Duodenal mucosa (tissue), 2 donors: ENCODE data around the gene TSKU.
A peak's percentile ranks its signal among the peaks of the same experiment; 100 is the strongest.

Experiments
- H3K27ac ChIP-seq: one replicate; pipeline ENCODE4 v1.7.0; 2013; ENCODE audit warnings: low read depth, low read length
- H3K27me3 ChIP-seq, 2 donors: one replicate each; pipeline ENCODE4 v1.7.0; 2013; ENCODE audit warnings: low read length in 2 of 2, control low read depth in 1 of 2; ENCODE audit not compliant: insufficient read depth in 2 of 2, control insufficient read depth in 1 of 2
- H3K36me3 ChIP-seq, 2 donors: one replicate each; pipeline ENCODE4 v1.7.0; 2013; ENCODE audit warnings: low read length in 2 of 2, control low read depth in 1 of 2; ENCODE audit not compliant: insufficient read depth in 2 of 2, control insufficient read depth in 1 of 2
- H3K4me1 ChIP-seq, 2 donors: one replicate each; pipeline ENCODE4 v1.7.0; 2013; ENCODE audit warnings: low read length in 2 of 2, control low read depth in 1 of 2; ENCODE audit not compliant: insufficient read depth in 2 of 2, control insufficient read depth in 1 of 2
- H3K4me3 ChIP-seq, 2 donors: one replicate each; pipeline ENCODE4 v1.7.0; 2013; ENCODE audit warnings: low read length in 2 of 2, low read depth in 1 of 2
- H3K9ac ChIP-seq, 2 donors: one replicate each; pipeline ENCODE4 v1.7.0; 2013; ENCODE audit warnings: low read length in 2 of 2, low read depth in 1 of 2
- H3K9me3 ChIP-seq, 2 donors: one replicate each; pipeline ENCODE4 v1.7.0; 2013; ENCODE audit warnings: low read length in 2 of 2, control low read depth in 1 of 2; ENCODE audit not compliant: control insufficient read depth in 1 of 2

The TSKU gene

DNA sequence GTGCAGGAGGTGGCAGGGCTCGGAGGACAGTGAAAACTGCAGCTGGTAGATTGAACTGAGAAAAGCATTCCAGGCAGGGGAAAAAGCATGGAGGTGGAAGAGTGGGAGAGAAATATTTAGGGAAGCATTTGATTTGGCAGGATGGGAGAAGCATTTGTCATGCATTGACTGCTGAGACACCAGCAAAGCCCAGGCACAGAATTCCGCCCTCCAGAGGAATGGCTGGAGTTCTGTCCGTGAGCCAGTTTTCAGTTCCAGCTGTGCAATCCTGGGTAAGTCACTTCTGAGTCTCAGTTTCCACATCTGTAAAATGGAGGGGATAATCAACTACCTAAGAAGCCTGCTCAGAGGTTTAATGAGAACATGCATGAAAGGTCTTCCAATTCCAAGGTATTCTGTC lies 4.3 kb upstream of the TSKU start:
- no peaks in the 10 kb centered on the region for H3K27me3 ChIP-seq
- no peak overlapping the region for H3K4me3 ChIP-seq
- no peak overlapping the region for H3K9ac ChIP-seq
- no peak overlapping the region for H3K27ac ChIP-seq
- no peaks in the 10 kb centered on the region for H3K36me3 ChIP-seq
- H3K9me3 ChIP-seq, result peaks cover 3 to 13% of the 10 kb centered on the region in 2 donors
- H3K4me1 ChIP-seq, result peaks cover 19 to 20% of the 10 kb centered on the region in 2 donors

DNA sequence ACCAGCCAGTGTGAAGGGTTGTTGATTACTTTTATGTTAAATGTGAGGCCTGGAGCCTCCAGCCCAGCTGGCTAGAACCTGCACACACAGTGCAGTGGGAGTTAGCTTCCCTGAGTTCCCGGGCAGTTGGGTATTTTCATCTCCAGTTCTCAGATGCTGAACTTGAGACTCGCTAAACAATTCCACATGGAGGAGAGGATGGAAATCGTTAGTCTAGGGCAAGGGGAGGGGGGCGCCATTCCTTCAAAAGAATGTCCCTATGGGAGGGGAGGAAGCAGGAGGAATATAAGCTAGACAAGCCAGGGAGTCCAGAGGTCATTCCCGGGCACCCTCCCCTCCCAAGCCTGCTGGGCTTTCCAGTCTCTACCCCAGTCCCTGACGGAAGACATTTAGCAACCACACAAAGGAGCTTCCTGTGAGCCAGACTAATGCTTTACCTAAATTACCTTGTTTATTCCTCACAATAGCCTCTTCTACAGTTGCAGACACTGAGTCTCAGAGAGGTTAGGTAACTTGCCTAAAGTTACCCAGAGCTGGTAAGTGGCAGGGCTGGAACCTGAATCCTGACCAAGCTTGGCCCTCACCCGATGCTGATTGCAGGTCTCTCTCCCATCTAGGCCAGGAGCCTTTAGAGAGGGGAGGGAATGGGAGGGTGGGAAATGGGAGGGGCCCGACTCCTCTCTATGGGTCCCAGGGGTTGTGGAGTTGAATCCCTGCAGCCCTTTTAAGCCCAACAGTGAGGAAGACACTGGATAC lies 1.9 kb upstream of the TSKU start:
- Histone ChIP-seq H3K4me1 (peaks cover 35 to 40% of the 10 kb centered on the region in 2 donors), H3K4me3 (peak overlapping the region; percentile 76 to 93), H3K27me3 (no peaks in the 10 kb centered on the region), H3K36me3 (no peaks in the 10 kb centered on the region), H3K9ac (peak overlapping the region; percentile 35 to 76), H3K9me3 (peaks cover 3 to 8% of the 10 kb centered on the region in 2 donors), H3K27ac (peak overlapping the region; percentile 28)

DNA sequence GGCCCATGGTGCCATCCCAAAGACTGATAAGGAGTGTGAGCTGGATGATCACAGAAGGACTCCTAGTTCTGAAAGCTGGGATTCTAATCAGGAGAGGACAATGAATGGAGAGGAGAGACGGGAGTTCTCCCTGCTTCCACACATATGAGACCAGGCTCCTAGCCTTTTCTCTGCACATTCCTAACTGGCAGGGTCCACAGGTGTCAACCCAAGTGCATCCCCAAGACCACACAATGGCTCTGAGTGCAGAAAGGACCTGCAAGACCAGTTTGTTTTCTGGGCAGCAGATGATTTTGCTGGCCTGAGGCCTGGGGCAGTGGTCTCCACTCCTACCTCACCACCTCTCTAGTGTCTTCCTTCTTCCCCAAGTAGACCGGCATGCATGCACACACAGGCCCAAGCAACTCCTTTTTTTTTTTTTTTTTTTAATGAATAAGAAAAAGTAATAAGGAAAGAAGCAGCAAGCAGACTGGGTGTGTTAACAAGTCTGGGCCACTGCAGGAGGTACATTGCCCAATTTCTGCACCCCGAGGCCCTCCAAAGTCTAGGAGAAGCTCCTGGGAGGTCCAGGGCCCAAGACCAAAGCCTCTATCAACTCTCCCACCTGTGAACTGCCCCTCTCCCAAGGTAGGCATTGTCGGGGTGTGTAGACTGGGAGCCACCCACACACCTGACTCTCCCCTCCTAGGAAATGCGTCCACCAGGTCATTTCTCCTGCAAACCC lies 1.2 kb upstream of the TSKU start:
- no peaks in the 10 kb centered on the region for H3K36me3 ChIP-seq
- H3K9me3 ChIP-seq, result peaks cover 0 to under 1% of the 10 kb centered on the region in 2 donors
- peak overlapping the region; percentile 91 for H3K27ac ChIP-seq
- H3K27me3 ChIP-seq, result no peaks in the 10 kb centered on the region
- H3K4me3 ChIP-seq, result peak overlapping the region; percentile 76 to 93
- peaks cover 42 to 43% of the 10 kb centered on the region in 2 donors for H3K4me1 ChIP-seq
- H3K9ac ChIP-seq, result peak overlapping the region; percentile 76 to 84

DNA sequence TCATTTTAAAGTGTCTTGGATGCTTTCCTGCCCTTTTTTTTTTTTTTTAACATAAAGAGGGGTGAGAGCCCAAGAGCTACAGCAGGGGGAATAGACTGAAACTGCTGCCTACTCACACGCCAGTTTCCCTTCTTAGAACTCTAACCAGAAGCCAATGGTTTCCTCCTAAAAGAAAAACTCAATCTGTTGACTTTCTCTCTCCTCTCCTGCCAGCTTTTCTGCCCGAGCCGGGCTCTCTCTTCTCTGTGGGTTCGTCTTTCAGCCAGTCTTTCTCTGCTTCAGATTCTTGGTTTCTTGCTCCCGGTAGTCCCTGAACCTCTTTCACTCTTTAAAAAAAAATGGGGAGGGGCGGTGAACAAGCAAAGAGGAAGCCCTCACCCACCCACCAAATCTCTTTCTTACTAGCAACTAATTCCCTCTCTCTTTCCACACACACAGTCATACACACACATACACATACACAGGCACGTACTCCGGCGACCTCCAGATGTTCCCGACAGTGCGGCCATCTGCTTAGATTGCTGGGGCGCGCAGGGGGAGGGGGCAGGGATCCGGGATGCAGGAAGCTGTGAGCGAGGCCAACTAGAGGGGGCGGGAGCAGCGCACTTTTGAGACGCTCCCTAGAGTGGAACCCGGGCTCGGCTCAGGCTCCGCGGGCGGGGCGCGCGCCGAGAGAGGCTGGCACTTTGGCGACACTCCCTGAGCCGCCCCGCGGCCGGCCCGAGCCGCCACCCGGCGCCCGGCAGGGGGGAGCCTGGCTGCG lies 444 bp upstream of the TSKU start:
- Histone ChIP-seq H3K9me3 (no peaks in the 10 kb centered on the region), H3K36me3 (no peaks in the 10 kb centered on the region), H3K9ac (peak overlapping the region; percentile 76 to 84), H3K4me1 (peaks cover 49 to 51% of the 10 kb centered on the region in 2 donors), H3K27ac (peak overlapping the region; percentile 91), H3K27me3 (no peaks in the 10 kb centered on the region), H3K4me3 (peak overlapping the region; percentile 76 to 93)

DNA sequence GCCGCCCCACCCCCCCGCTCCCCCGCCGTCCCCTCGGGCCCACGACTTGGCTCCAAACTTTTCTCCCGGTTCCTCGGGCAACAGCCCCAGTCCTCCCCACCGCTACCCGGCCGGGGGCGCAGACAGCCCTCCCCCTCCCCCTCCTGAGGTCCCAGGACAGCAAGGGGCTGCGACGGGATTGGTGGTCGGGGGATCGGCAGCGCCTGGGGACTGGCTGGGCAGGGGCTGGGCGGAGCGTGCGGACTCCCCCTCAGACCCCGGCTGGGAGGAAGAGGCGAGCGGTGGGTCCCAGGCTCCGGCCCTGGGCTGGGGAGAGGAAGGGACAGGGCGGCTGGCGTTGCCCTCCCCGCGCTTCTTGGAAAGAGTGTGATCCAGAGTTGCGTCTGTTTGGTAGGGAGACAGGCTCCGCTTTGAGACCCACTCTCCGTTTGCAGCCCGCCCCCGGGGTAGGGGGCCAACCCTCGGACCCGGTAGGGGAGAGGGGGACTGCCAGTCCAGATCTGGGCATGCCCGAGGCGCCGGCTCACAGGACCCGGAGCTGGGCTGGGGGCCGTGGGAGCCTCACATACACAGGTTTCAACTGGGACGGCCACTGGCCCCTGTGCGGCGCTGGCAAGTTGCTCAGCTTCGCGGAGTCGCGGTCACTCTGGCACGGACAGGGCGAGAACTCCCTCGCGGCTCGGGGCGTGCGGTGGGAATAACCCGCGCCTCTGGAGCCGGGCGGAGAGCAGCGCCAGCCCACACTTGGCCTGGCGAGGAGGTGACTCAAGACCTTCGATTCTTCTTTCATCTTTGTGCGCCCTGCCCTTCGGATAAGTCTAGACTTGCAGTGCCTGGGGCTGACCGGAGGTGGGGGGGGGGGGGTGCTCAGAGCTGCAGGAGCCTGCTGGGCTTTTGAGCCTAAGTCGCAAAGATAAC lies 999 bp downstream of the TSKU start:
- H3K27me3 ChIP-seq, result no peaks in the 10 kb centered on the region
- peaks cover 59 to 65% of the 10 kb centered on the region in 2 donors for H3K4me1 ChIP-seq
- no peaks in the 10 kb centered on the region for H3K36me3 ChIP-seq
- peak overlapping the region; percentile 80 to 93 for H3K4me3 ChIP-seq
- H3K9me3 ChIP-seq, result no peaks in the 10 kb centered on the region
- peak overlapping the region; percentile 91 for H3K27ac ChIP-seq
- H3K9ac ChIP-seq, result peak overlapping the region; percentile 70 to 89

DNA sequence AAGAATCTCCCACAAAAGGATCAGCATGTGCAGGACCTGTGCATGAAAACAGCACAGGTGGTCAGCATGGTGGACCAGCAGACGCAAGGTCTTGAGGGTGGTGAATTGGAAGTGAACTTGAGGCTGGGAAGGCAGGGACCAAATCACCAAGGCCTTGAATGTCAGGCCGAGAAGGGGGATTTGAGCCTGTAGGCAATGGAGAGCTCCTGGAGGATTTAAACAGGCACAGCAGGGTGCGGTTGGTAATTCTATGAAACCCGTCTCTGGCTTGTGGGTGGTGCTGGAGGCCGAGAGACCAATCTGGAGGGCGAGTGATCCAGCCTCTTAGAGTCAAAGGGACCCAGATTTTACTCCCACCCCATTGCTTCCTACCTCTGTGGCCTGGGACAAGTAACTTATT lies 2.4 kb downstream of the TSKU start:
- Histone ChIP-seq H3K9ac (peak overlapping the region; percentile 18 to 25), H3K9me3 (no peaks in the 10 kb centered on the region), H3K27me3 (no peaks in the 10 kb centered on the region), H3K27ac (no peak overlapping the region), H3K36me3 (no peaks in the 10 kb centered on the region), H3K4me1 (peaks cover 73 to 76% of the 10 kb centered on the region in 2 donors), H3K4me3 (peak overlapping the region in 1 of 2 donors; percentile 80)

DNA sequence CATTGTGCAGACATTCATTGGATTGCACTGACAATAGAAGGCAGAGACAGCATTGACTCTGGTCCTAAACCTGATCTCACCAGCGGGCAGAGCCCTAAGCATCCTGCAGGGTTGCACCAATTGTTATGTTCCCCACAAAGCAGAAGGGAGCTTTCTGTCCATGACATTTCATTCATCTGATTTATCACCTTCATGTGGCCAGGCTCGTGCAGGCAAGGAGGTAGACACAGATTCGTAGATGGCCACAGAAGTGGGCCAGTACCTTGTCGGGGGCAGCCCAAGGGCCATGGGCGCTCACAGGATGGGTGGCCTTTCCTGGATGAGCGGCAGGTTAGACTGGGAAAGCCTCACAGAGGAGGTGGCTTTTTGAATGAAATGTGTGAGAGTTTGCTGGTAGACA lies 2.9 kb downstream of the TSKU start:
- Histone ChIP-seq H3K4me1 (peaks cover 70 to 72% of the 10 kb centered on the region in 2 donors), H3K9me3 (no peaks in the 10 kb centered on the region), H3K36me3 (no peaks in the 10 kb centered on the region), H3K4me3 (peak overlapping the region in 1 of 2 donors; percentile 80), H3K27ac (no peak overlapping the region), H3K27me3 (no peaks in the 10 kb centered on the region), H3K9ac (no peak overlapping the region)

DNA sequence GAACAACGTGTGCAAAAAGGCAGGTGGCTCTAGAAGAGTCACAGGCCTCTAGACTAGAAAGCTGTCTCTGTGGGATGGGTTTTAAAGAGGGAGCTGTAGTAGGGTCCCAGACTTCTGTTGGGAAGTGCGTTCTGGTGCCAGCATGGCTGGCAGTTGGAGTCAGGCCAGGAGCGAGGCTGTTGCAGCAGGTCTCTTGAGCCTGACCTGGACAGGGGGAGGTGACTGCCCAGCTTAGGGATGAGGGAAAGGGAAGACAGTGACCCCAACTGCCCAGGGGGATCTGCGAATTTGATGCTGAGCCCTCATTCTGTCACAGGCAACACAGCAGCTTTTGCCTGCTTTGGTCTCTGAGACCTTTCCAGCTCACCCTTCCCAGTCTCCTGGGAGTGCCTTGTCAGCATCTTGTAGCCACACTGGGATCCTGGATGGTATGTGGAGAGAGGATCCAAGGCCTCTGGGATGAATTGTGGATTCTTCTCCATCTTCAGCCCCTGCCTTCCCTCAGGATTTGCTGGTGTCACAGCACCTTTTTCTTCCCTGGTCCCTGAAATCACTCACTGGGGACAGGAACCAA lies 3.4 kb downstream of the TSKU start:
- peaks cover 65 to 67% of the 10 kb centered on the region in 2 donors for H3K4me1 ChIP-seq
- H3K36me3 ChIP-seq, result no peaks in the 10 kb centered on the region
- no peaks in the 10 kb centered on the region for H3K27me3 ChIP-seq
- H3K27ac ChIP-seq, result no peak overlapping the region
- H3K9ac ChIP-seq, result no peak overlapping the region
- H3K4me3 ChIP-seq, result no peak overlapping the region
- H3K9me3 ChIP-seq, result no peaks in the 10 kb centered on the region

DNA sequence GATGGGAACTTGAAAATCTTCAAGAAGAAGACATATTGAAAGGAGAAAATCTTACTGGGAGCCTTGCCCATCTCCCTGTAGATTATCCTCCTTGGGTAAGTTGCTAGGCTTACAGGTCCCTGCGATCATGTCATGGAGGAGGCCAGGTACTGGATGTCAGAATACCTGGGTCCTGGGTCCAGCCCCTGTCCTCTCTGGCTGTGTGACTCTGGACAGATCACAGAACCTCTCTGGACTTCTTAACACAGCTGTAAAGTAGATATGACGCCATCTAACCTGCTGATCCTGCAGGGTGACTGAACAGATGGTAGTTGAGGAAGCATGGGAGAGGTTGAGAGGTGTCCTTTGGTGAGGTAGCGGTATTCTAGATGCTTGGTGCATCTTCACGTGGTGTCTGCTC lies 4.1 kb downstream of the TSKU start:
- H3K4me1 ChIP-seq, result peaks cover 61 to 64% of the 10 kb centered on the region in 2 donors
- H3K9me3 ChIP-seq, result no peaks in the 10 kb centered on the region
- H3K27ac ChIP-seq, result no peak overlapping the region
- H3K27me3 ChIP-seq, result no peaks in the 10 kb centered on the region
- no peak overlapping the region for H3K9ac ChIP-seq
- no peaks in the 10 kb centered on the region for H3K36me3 ChIP-seq
- H3K4me3 ChIP-seq, result no peak overlapping the region
